Cardiac fibroblast (primary cell): Measurements from ENCODE around the gene ZNF79.

Source experiments
- DNase-seq, 2 donors: peaks; one replicate each; pipeline versions ENCODE4 v3.0.0 to v3.0.0-alpha.2; 2010; ENCODE audit warnings: low read depth in 2 of 2
- H3K4me3 ChIP-seq, 2 donors: replicated peaks in 1 of 2; 1 replicate in 1 of 2; 2 replicates in 1 of 2; pipeline ENCODE4 v1.5.1; 2011; ENCODE audit warnings: low read depth in 2 of 2, low read length in 2 of 2, mild to moderate bottlenecking in 2 of 2, moderate library complexity in 1 of 2
- CTCF ChIP-seq: IDR thresholded peaks from one replicate; pipeline ENCODE4 v1.5.1; 2011; ENCODE audit warnings: low read depth, mild to moderate bottlenecking, low read length, inconsistent platforms

The ZNF79 gene

GRCh38 chr9:127437497-127438264 is 13.5 kb downstream of the ZNF79 start:
- TF ChIP-seq CTCF: no peak
- H3K4me3 ChIP-seq: no peak overlapping the region
- DNase-seq: no peak

GRCh38 chr9:127438394-127438793 is 14.2 kb downstream of the ZNF79 start:
- DNase-seq: no peak
- no peak overlapping the region for H3K4me3 ChIP-seq
- no peak for TF ChIP-seq CTCF

GRCh38 chr9:127444283-127444920 is 20.2 kb downstream of the ZNF79 start:
- no peak for TF ChIP-seq CTCF
- peak in 1 of 2 donors; percentile 21 for DNase-seq

GRCh38 chr9:127444921-127445850 is 21.0 kb downstream of the ZNF79 start:
- no peak for TF ChIP-seq CTCF
- H3K4me3 ChIP-seq: no peak overlapping the region
- DNase-seq: peak; percentile 45 to 52

More at GRCh38 chr9:127444283-127444920, 20.2 kb downstream of the ZNF79 start:
- no peak overlapping the region for H3K4me3 ChIP-seq

- H3K4me3 ChIP-seq: no peak overlapping the region
- DNase-seq: peak in 1 of 2 donors; percentile 9
- TF ChIP-seq CTCF: no peak
These were observed 21.9 kb downstream of the ZNF79 start for GRCh38 chr9:127445851-127446712.
